GM19395 (cell line): Measurements from ENCODE around the gene NOMO2.
A peak's percentile ranks its signal among the peaks of the same experiment; 100 is the strongest.
"Not testable (repeated sequence)": the region's sequence is repeated elsewhere in the genome, so short reads cannot be mapped to it uniquely, and the experiment has no call there.

Experiments
- ATAC-seq: cut with Tn5 transposase; IDR thresholded peaks from one replicate; pipeline ENCODE4 v1.9.1; 2021; ENCODE audit warnings: mild to moderate bottlenecking, moderate library complexity; ENCODE audit not compliant: unreplicated experiment

NOMO2 gene, protein sequence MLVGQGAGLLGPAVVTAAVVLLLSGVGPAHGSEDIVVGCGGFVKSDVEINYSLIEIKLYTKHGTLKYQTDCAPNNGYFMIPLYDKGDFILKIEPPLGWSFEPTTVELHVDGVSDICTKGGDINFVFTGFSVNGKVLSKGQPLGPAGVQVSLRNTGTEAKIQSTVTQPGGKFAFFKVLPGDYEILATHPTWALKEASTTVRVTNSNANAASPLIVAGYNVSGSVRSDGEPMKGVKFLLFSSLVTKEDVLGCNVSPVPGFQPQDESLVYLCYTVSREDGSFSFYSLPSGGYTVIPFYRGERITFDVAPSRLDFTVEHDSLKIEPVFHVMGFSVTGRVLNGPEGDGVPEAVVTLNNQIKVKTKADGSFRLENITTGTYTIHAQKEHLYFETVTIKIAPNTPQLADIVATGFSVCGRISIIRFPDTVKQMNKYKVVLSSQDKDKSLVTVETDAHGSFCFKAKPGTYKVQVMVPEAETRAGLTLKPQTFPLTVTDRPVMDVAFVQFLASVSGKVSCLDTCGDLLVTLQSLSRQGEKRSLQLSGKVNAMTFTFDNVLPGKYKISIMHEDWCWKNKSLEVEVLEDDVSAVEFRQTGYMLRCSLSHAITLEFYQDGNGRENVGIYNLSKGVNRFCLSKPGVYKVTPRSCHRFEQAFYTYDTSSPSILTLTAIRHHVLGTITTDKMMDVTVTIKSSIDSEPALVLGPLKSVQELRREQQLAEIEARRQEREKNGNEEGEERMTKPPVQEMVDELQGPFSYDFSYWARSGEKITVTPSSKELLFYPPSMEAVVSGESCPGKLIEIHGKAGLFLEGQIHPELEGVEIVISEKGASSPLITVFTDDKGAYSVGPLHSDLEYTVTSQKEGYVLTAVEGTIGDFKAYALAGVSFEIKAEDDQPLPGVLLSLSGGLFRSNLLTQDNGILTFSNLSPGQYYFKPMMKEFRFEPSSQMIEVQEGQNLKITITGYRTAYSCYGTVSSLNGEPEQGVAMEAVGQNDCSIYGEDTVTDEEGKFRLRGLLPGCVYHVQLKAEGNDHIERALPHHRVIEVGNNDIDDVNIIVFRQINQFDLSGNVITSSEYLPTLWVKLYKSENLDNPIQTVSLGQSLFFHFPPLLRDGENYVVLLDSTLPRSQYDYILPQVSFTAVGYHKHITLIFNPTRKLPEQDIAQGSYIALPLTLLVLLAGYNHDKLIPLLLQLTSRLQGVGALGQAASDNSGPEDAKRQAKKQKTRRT

DNA sequence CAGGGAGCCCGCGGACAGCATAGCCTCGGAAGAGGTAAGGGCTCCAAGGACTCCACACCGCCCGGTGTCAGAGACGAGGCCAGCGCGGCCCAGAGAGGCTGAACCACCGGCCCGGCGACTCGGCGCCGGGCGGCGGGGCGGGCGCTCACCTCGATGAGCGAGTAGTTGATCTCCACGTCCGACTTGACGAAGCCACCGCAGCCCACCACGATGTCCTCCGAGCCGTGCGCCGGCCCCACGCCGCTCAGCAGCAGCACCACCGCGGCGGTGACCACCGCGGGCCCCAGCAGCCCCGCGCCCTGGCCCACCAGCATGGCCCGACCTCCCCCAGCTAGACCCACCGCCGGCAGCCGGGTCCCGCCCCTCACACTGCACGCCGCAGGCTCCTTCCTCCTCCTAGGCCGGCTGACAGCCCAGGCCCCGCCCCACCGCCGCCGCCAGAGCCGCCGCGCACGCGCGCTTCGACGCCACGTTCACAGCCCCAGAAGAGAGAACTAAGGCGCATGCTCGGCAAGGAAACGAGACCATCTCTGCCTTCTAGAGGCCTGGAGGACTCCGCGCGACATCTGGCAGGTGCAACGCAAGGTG is at the start of gene NOMO2:
NOMO2 (minus strand) TSS at position 371 of the 588 bp plus-strand sequence; CDS start at position 314, 57 bp downstream.
- ATAC-seq: peak; percentile 93

DNA sequence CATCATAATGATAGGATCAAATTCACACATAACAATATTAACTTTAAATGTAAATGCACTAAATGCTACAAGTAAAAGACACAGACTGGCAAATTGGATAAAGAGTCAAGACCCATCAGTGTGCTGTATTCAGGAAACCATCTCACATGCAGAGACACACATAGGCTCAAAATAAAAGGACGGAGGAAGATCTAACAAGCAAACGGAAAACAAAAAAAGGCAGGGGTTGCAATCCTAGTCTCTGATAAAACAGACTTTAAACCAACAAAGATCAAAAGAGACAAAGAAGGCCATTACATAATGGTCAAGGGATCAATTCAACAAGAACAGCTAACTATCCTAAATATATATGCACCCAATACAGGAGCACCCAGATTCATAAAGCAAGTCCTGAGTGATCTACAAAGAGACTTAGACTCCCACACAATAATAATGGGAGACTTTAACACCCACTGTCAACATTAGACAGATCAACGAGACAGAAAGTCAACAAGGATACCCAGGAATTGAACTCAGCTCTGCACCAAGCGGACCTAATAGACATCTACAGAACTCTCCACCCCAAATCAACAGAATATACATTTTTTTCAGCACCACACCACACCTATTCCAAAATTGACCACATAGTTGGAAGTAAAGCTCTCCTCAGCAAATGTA is 48.4 kb upstream of the NOMO2 start:
- not testable (repeated sequence) for ATAC-seq

DNA sequence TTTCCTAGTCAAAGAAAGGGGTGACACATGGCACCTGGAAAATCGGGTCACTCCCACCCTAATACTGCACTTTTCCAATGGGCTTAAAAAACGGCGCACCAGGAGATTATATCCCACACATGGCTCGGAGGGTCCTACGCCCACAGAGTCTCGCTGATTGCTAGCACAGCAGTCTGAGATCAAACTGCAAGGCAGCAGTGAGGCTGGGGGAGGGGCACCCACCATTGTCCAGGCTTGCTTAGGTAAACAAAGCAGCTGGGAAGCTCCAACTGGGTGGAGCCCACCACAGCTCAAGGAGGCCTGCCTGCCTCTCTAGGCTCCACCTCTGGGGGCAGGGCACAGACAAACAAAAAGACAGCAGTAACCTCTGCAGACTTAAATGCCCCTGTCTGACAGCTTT is 46.4 kb upstream of the NOMO2 start:
- not testable (repeated sequence) for ATAC-seq

- ATAC-seq: not testable (repeated sequence)
Observed at GRCh38 chr16:18603572-18604246, 41.8 kb upstream of the NOMO2 start.

DNA sequence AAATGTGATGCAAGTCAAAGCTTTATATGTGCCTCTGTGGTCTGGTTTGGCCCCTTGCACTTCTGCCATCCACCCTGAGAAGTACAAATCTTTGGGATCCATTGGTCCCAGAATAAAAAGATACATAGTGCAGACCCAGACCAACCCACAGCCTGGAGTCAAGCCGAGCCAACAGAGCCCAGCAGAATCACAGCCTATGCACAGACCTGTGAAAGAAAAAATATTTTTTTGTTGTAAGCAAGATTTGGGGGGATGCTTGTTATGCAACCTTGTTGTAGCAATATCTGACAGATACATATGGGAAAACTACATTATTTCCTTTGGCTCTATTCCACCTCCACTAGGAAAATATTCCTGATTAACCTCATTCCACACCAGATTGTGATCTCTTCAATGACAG is 36.7 kb upstream of the NOMO2 start:
- ATAC-seq: not testable (repeated sequence)

- not testable (repeated sequence) for ATAC-seq
Observed at GRCh38 chr16:18597734-18598133, 35.8 kb upstream of the NOMO2 start.

GRCh38 chr16:18597319-18597718 is 35.4 kb upstream of the NOMO2 start:
- not testable (repeated sequence) for ATAC-seq

GRCh38 chr16:18595796-18596195 is 33.9 kb upstream of the NOMO2 start:
- ATAC-seq: not testable (repeated sequence)

DNA sequence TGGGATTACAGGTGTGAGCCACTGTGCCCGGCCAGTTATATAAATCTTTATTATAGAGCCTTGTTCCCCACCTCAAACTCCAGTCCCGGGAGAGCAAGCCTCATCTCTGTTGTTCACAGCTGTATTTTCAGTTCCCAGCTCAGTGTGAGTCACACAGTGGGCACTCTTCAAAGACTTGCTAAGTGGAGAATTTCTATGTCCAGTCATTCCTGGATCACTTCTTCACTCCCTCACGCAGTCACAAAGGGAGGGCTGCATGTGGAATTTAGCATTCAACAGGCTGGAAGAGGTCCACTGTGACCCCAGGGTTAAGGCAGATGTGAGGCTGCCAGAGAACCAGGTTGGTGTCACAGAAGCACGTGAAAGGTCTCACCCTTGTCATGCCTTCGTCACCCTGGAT is 33.0 kb upstream of the NOMO2 start:
- not testable (repeated sequence) for ATAC-seq

DNA sequence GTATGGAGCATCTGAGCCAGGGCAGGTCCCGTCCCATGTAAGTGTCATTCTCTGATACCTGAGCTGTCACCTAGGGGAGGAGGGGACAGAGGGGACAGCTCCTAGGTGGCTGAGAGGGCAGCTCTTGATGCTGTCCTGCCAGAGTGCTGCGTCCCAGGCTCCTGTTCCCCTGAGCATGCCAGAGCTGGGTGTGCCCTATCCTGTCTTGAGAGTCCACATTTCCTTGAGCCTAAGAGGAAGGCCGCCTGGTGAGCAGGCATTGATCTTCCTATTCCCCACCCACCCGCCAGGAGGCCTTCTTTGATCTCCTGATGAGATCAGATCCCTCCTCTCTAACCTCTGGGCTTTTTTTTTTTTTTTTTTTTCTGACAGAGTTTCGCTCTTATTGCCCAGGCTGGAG is 32.0 kb upstream of the NOMO2 start:
- ATAC-seq: not testable (repeated sequence)

- ATAC-seq: not testable (repeated sequence)
Observed at GRCh38 chr16:18592982-18593381, 31.1 kb upstream of the NOMO2 start.

GRCh38 chr16:18591908-18592307 is 30.0 kb upstream of the NOMO2 start:
- ATAC-seq: not testable (repeated sequence)

DNA sequence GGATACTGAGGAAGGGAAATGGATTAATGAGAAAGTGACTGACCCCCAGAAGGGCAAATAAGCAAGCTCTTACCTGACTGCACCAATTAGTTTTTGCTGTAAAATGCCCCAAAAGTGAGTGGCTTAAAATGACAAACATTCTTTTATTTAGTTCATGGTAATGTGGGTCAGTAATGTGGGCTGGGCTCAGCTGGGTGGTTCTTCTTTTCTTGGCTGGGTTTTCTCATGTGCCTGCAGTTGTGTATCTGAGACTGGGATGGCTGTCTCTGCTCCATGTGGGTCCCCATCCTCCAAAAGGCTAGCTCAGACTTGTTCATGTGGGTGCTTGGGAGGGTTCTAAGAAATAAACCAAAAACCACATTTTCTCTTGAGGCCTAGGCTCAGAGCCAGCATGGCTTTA is 29.5 kb upstream of the NOMO2 start:
- ATAC-seq: not testable (repeated sequence)

GRCh38 chr16:18589806-18590205 is 27.9 kb upstream of the NOMO2 start:
- not testable (repeated sequence) for ATAC-seq

DNA sequence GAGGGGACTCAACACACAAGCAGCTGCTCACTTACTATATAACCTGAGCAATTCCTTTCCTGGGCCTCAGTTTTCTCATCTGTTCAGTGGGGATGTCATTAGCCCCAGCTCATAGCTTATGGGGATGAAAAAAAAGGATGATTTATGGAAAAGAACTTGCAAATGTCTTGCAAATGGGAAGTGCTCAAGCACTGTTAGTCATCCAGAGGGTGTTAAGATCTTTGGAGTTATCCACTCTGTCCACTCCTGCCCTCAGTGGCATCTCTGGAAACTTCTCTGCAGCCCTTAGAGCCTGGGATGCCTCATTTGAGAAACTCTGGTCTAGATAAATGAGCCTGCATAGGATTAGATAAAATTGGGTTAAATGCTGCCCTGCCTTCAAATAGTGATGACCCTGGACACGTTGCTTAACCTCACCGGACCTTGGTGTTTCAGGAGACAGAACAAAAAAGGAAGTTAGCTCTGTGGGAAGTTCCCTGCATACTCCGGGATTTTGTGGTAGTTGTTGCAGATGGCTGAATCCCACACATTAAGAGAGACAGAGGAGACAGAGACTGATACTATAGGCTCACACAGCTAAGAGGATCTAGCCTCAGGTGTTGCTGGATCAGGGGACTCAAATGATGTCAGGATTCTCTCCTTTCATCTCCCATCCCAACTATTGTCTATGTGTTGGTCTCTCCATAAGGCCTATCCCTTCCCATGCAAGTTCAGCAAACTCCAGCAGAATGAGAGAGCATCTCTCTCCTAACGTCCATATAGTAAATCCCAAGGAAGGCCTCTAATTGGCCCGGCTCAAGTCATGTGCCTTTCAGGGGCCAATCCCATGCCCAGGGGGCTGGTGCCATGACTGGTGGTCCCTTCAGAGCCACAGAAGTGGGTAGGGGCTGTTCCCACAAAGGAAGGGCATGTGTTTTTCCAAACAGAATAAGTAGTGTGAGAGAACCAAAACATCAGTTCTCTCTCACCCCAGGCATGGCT is 25.0 kb upstream of the NOMO2 start:
- ATAC-seq: not testable (repeated sequence)

- not testable (repeated sequence) for ATAC-seq
Observed at GRCh38 chr16:18585789-18586188, 23.9 kb upstream of the NOMO2 start.

GRCh38 chr16:18582902-18583301 is 21.0 kb upstream of the NOMO2 start:
- ATAC-seq: no peak

DNA sequence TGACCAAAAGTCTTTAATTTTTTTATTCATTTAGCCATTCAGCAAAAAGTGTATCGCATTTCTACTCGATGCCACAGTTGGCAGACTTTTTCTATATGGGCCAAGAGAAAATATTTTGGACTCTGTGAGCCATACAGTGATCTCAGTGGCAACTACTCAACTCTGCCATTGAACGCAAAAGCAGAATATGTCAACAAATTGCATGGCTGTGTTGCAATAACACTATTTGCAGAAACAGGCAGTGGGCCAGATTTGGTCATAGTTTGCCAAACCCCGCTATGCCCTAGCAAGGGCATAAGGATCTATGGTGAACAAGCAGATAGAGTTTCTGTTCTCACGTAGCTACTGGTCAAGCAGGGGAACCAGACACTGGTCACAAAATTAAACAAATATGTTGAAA is 18.5 kb upstream of the NOMO2 start:
- not testable (repeated sequence) for ATAC-seq
